ENCODE measurements around the gene COQ8A. TPM values are rescaled to one million over a fixed set of nuclear protein-coding genes. Genes with fewer than 3 reads are reported as not detected.

COQ8A gene
- polyA plus RNA-seq, 1 of the 3 experiments (the other 2 are of a cell fraction): 11.8 TPM

DNA sequence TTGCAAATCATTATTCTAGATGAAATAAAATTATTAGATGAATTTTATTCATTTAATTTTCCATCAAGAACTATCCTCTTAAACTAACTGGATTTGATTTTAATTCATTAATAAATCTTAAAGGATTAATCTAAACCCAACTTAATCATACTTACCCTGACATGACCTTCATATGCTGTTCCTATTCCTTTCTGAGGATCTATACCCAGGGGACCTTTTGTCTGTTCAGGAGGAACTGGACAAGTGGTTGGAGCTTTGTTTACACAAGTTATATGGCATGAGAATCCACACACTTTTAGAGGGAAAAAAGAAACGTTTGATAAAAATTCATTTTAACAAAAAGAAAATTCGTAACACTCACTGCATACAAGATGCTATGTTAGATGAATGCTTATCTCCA is 95.2 kb downstream of the COQ8A start:
- 28% methylated on average over 2 of the region's 2 CpGs for WGBS (ENCODE audit: low lambda C conversion rate)
- H3K36me3 ChIP-seq (replicated peaks in 1 of 2; ENCODE audit: control insufficient read depth in 1 of 2, insufficient read depth in 2 of 2, low read length in 1 of 2): peaks cover 70 to 85% of the 10 kb centered on the region in 2 experiments
- no peak overlapping the region for H2AFZ ChIP-seq (ENCODE audit: low read depth)
- H3F3A ChIP-seq (replicated peaks; ENCODE audit: insufficient read depth): peaks cover 2% of the 10 kb centered on the region
- no peak for TF ChIP-seq TEAD4 (IDR thresholded peaks at IDR 0.05; ENCODE audit: borderline replicate concordance, insufficient read depth)
- TF ChIP-seq CTCF (IDR thresholded peaks at IDR 0.05): no peak
- TF ChIP-seq EZH2phosphoT487 (IDR thresholded peaks at IDR 0.05; ENCODE audit: borderline replicate concordance, low read depth): no peak
- TF ChIP-seq GABPA (IDR thresholded peaks at IDR 0.05; ENCODE audit: low read depth): no peak
- TF ChIP-seq MAX (IDR thresholded peaks at IDR 0.05; ENCODE audit: low read depth): no peak
- no peak for TF ChIP-seq POLR2AphosphoS5 (IDR thresholded peaks at IDR 0.05; ENCODE audit: low read depth, low read length)
- TF ChIP-seq ELF1 (IDR thresholded peaks at IDR 0.05): no peak
- no peak for TF ChIP-seq SMC3 (IDR thresholded peaks at IDR 0.05; ENCODE audit: low read depth, low read length)
- TF ChIP-seq NRF1 (IDR thresholded peaks at IDR 0.05; ENCODE audit: low read depth, low read length): no peak
- no peak for TF ChIP-seq TCF12 (IDR thresholded peaks at IDR 0.05)
- TF ChIP-seq RAD21 (IDR thresholded peaks at IDR 0.05; ENCODE audit: low read length): no peak
- TF ChIP-seq TAF1 (IDR thresholded peaks at IDR 0.05; ENCODE audit: borderline replicate concordance, low read depth, low read length): no peak
- no peak for TF ChIP-seq FOXM1 (IDR thresholded peaks at IDR 0.05; ENCODE audit: low read depth)
- H3K9me3 ChIP-seq: no peaks in the 10 kb centered on the region
- ChIA-PET CTCF (interaction anchor here (0.8 kb wide), 1 partner anchor 486 kb away, joined by 3 read pairs; the partner anchor contains the start of gene STUM), POLR2A (no interaction called here)
- H3K79me2 ChIP-seq (ENCODE audit: insufficient read depth): no peaks in the 10 kb centered on the region
- H3K4me1 ChIP-seq (ENCODE audit: control insufficient read depth in 1 of 2, insufficient read depth in 2 of 2, low read depth in 1 of 2, low read length in 1 of 2): no peaks in the 10 kb centered on the region
- H3K9ac ChIP-seq: no peak overlapping the region
- H3K27me3 ChIP-seq (ENCODE audit: insufficient read depth): no peaks in the 10 kb centered on the region
- H3K27ac ChIP-seq (ENCODE audit: low read depth in 2 of 2, low read length in 1 of 2): no peak overlapping the region
- no peak overlapping the region for H3K4me2 ChIP-seq
- no peak for DNase-seq
- no peak overlapping the region for H3K4me3 ChIP-seq (ENCODE audit: low read depth in 2 of 2, low read length in 1 of 2)
- no peaks in the 10 kb centered on the region for H3K9me2 ChIP-seq
- H4K20me1 ChIP-seq (ENCODE audit: insufficient read depth): no peaks in the 10 kb centered on the region

GRCh38 chr1:227037121-227037520 is 97.0 kb downstream of the COQ8A start:
- Histone ChIP-seq H3K4me2 (no peak overlapping the region), H3K4me3 (ENCODE audit: low read depth in 2 of 2, low read length in 1 of 2) (no peak overlapping the region), H3K79me2 (ENCODE audit: insufficient read depth) (no peaks in the 10 kb centered on the region), H3K27me3 (ENCODE audit: insufficient read depth) (no peaks in the 10 kb centered on the region), H3K9me3 (no peaks in the 10 kb centered on the region), H3K27ac (ENCODE audit: low read depth in 2 of 2, low read length in 1 of 2) (no peak overlapping the region), H2AFZ (ENCODE audit: low read depth) (no peak overlapping the region), H3K36me3 (replicated peaks in 1 of 2; ENCODE audit: control insufficient read depth in 1 of 2, insufficient read depth in 2 of 2, low read length in 1 of 2) (peaks cover 56 to 76% of the 10 kb centered on the region in 2 experiments), H3K4me1 (ENCODE audit: control insufficient read depth in 1 of 2, insufficient read depth in 2 of 2, low read depth in 1 of 2, low read length in 1 of 2) (no peaks in the 10 kb centered on the region), H3K9me2 (no peaks in the 10 kb centered on the region), H4K20me1 (ENCODE audit: insufficient read depth) (no peaks in the 10 kb centered on the region), H3K9ac (no peak overlapping the region), H3F3A (replicated peaks; ENCODE audit: insufficient read depth) (no peaks in the 10 kb centered on the region)
- TF ChIP-seq ZBTB33 (IDR thresholded peaks at IDR 0.05; ENCODE audit: borderline replicate concordance, low read depth) (no peak), FOXM1 (IDR thresholded peaks at IDR 0.05; ENCODE audit: low read depth) (no peak), TCF12 (IDR thresholded peaks at IDR 0.05) (no peak), RXRA (IDR thresholded peaks at IDR 0.05; ENCODE audit: borderline replicate concordance, low read depth) (no peak), TAF1 (IDR thresholded peaks at IDR 0.05; ENCODE audit: borderline replicate concordance, low read depth, low read length) (no peak), SMC3 (IDR thresholded peaks at IDR 0.05; ENCODE audit: low read depth, low read length) (no peak), NFIC (IDR thresholded peaks at IDR 0.05; ENCODE audit: borderline replicate concordance) (no peak), SIN3A (IDR thresholded peaks at IDR 0.05; ENCODE audit: borderline replicate concordance, low read depth, low read length) (no peak), TEAD4 (IDR thresholded peaks at IDR 0.05; ENCODE audit: borderline replicate concordance, insufficient read depth) (no peak), MAX (IDR thresholded peaks at IDR 0.05; ENCODE audit: low read depth) (no peak), YY1 (IDR thresholded peaks at IDR 0.05; ENCODE audit: low read depth) (no peak), FOXJ3 (CRISPR knock-in tag; IDR thresholded peaks at IDR 0.05) (no peak), POLR2AphosphoS5 (IDR thresholded peaks at IDR 0.05; ENCODE audit: low read depth, low read length) (no peak), RFX5 (IDR thresholded peaks at IDR 0.05; ENCODE audit: low read length) (no peak), CHD2 (IDR thresholded peaks at IDR 0.05; ENCODE audit: low read length, partially characterized antibody) (no peak)
- TF ChIP-seq, protein P1, sequence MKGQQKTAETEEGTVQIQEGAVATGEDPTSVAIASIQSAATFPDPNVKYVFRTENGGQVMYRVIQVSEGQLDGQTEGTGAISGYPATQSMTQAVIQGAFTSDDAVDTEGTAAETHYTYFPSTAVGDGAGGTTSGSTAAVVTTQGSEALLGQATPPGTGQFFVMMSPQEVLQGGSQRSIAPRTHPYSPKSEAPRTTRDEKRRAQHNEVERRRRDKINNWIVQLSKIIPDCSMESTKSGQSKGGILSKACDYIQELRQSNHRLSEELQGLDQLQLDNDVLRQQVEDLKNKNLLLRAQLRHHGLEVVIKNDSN (IDR thresholded peaks at IDR 0.05; ENCODE audit: borderline replicate concordance, low read depth): no peak
- ChIA-PET CTCF (no interaction called here), POLR2A (no interaction called here)
- WGBS (ENCODE audit: low lambda C conversion rate): 86% methylated on average over 1 of the region's 1 CpG
- no peak for DNase-seq
